Large intestine (tissue), 3 donors: ENCODE results near the gene CAMTA1. TPM values are rescaled to one million over a fixed set of nuclear protein-coding genes. Genes with fewer than 3 reads are reported as not detected.
A peak's percentile ranks its signal among the peaks of the same experiment; 100 is the strongest.

Experiments
- DNase-seq, 2 donors: peaks; one replicate each; pipeline versions ENCODE4 v3.0.0 to v3.0.0-alpha.2; 2013
- H3K27ac ChIP-seq: one replicate; pipeline ENCODE4 v1.5.1; 2013; ENCODE audit warnings: low read length
- H3K27me3 ChIP-seq: 2 replicates; pipeline ENCODE4 v1.6.1; 2013; ENCODE audit warnings: low read length; ENCODE audit not compliant: control insufficient read depth, insufficient read depth
- H3K36me3 ChIP-seq: 2 replicates; pipeline ENCODE4 v1.6.1; 2013; ENCODE audit warnings: low read length; ENCODE audit not compliant: control insufficient read depth, insufficient read depth
- H3K4me1 ChIP-seq: one replicate; pipeline ENCODE4 v1.6.1; 2013; ENCODE audit warnings: low read length; ENCODE audit not compliant: control insufficient read depth, insufficient read depth
- H3K4me3 ChIP-seq: one replicate; pipeline ENCODE4 v1.5.1; 2013; ENCODE audit warnings: low read length
- H3K9me3 ChIP-seq: one replicate; pipeline ENCODE4 v1.6.1; 2013; ENCODE audit warnings: mild to moderate bottlenecking, low read depth, low read length, moderate library complexity; ENCODE audit not compliant: control insufficient read depth
- WGBS: methylation state at CpG from one replicate; pipeline ENCODE4 v1.1.5; 2013; ENCODE audit warnings: low lambda C conversion rate; ENCODE audit not compliant: insufficient coverage; 5-methylcytosine and 5-hydroxymethylcytosine counted together
- polyA plus RNA-seq: library from polyadenylated mRNA; unstranded; fragments of 120-200 nt; gene quantifications from one replicate; pipeline ENCODE4 v1.2.1, GENCODE V29; 2013

Gene CAMTA1
- polyA plus RNA-seq, 1 donor, result 67.9 TPM

DNA sequence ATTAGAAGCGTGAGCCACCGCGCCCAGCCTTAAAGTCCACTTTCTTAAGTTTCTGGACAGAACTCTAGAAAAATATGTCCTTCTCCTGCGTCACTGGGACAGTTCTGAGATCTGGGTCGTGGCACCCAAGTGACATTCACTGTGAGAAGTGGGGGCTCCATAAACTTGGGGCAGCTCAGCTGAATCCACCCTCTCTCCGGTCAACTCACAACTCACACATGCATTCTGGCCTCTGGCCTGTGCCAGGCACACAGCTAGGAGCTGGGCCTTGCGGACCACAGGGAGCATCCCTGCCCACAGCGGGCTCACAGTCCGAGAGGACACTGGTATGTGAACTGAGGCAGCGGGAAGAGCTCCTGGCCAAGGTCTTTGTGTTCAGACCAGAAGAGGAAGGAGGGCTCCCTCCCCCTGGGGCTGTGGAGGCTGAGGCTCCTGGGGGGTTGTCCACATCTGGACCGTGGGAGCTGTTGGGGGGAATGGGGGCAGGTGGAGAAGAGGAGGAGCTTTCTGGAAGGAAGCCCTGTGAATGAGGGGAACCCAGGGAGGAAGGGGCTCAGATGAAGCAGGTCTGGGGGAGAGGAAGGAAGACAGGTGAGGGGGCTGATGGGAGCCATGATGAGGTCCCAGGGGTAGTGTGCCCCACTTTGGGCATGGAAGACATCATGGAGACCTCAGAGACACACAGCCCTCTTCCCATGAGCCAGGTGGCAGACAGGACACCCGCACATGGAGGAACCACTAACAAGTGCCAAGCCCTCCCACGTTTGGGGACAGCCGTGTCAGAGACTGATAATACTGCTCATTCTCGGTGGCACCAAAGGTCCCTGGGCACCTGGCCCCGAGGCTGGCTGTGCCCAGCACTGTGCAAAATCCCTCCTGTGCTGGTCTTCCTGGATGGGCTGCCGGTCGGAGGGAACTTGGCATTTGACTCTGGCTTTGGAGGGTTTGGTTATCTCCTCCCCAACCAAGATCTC is 794.9 kb downstream of the CAMTA1 start:
- Histone ChIP-seq H3K4me1 (no peaks in the 10 kb centered on the region), H3K9me3 (no peaks in the 10 kb centered on the region), H3K36me3 (no peaks in the 10 kb centered on the region), H3K27ac (no peak overlapping the region), H3K4me3 (no peak overlapping the region), H3K27me3 (peaks cover 6% of the 10 kb centered on the region)
- WGBS, result no CpG with 5 or more reads among the region's 18 CpGs
- no peak for DNase-seq

DNA sequence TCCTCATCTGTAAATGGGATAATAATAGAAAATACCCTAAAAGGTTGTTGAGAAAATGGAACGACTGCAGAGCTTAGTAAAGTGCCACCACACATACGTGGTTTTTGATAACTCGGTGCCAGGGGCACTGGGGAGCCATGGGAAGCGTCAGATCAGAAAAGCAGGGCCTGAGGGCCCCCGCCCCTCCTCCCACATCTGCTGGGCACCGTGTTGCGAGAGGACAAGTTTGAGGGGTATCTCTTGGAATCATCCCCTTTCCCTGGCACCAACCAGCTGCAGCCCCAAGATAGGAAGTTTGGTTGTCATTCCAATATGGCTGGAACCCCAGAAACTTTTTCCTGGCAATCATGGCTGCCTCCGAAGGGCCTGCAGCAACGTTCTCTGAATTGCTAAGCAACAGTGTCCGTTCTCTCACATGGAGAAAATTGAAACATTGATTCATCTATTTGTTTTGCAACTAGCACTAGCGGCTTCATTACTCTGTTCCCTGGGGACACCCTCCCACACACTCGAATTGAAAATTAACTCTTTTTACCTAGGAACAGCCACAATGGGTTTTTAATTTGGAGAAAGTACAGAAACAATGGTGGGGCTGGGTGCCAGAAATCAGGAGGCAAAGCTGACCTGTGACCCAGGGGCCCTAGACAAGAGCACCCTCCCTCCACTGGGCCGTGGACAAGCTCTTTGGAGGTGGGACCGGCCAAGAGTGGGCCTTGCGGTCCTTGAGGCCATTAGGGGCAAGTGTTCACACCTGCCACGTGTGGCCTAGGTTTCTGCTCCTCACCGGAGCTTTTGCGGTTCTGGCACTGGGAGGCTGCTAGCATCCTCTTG is 795.9 kb downstream of the CAMTA1 start:
- WGBS, result no CpG with 5 or more reads among the region's 18 CpGs
- H3K27ac ChIP-seq, result peak overlapping the region; percentile 12
- DNase-seq, result no peak

DNA sequence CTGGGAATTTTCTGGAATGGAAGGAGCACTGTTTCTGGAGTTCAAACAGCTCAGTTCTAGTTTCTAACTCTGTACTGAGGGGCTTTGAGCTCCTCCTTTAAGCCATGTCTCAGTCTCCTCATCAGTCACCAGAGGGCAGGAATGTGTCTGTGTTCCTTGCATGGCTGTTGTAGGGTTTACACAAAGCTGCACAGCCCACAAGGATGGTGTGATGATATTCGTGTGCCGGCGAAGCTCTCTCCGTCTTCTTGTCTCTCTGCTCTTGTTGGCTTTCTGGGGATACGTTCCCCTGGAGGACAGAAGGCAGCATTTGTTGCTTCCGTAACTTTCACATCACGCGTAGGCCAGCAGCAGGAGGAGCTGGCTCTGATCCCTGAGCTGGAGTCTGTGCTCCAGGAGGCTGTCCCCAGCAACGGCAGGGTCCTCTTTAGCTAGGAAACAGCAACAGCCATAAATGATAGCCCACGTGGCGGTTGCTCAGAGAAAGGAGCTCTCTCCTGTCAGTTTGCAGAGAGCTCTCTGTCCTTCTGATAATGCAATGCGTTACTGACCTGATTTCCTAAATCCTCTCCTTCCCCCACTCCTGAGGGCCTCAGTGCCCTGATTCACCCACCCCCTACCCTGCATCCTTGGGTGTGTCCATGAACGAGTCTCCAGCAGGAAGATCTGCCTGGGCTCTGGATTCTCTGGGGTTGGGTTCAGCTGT is 796.7 kb downstream of the CAMTA1 start:
- no peaks in the 10 kb centered on the region for H3K9me3 ChIP-seq
- peak overlapping the region; percentile 12 for H3K27ac ChIP-seq
- H3K27me3 ChIP-seq, result peaks cover 6% of the 10 kb centered on the region
- no peak overlapping the region for H3K4me3 ChIP-seq
- 19% methylated on average over 5 of the region's 13 CpGs for WGBS
- peaks cover 6% of the 10 kb centered on the region for H3K4me1 ChIP-seq
- DNase-seq, result peak in 1 of 2 donors; percentile 32
- no peaks in the 10 kb centered on the region for H3K36me3 ChIP-seq

More for the DNA sequence above, 795.9 kb downstream of the CAMTA1 start:
- Histone ChIP-seq H3K4me1 (peaks cover under 1% of the 10 kb centered on the region), H3K36me3 (no peaks in the 10 kb centered on the region), H3K4me3 (no peak overlapping the region), H3K9me3 (no peaks in the 10 kb centered on the region), H3K27me3 (peaks cover 6% of the 10 kb centered on the region)

DNA sequence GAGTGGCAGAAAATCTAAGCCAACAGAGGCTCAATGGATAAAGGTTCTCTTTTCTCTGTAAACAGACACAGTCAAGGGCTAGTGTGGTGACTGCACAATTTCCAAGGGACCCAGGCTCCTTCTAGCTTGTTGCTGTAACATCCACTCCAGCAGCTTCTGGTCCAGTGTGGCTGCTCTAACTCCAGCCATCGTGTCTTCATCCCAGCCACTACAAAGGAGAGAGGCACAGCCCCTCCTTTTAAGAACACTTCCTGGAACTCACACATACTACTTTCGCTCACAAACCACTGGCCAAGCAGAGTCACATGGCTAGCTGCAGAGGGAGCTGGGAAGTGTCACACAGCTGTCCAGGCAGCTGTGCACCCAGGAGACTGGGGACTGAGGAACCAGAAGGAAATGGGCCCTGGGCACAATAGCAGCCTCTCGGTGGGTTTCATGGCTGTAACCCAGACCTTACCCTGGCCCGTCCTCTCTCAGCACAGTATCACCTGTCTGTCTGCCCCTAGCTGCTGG is 797.3 kb downstream of the CAMTA1 start:
- no peak for DNase-seq
- H3K27me3 ChIP-seq, result peaks cover 6% of the 10 kb centered on the region
- no CpG with 5 or more reads among the region's 4 CpGs for WGBS
- no peaks in the 10 kb centered on the region for H3K36me3 ChIP-seq
- no peak overlapping the region for H3K27ac ChIP-seq
- H3K4me1 ChIP-seq, result peaks cover 6% of the 10 kb centered on the region
- H3K9me3 ChIP-seq, result no peaks in the 10 kb centered on the region
- no peak overlapping the region for H3K4me3 ChIP-seq

DNA sequence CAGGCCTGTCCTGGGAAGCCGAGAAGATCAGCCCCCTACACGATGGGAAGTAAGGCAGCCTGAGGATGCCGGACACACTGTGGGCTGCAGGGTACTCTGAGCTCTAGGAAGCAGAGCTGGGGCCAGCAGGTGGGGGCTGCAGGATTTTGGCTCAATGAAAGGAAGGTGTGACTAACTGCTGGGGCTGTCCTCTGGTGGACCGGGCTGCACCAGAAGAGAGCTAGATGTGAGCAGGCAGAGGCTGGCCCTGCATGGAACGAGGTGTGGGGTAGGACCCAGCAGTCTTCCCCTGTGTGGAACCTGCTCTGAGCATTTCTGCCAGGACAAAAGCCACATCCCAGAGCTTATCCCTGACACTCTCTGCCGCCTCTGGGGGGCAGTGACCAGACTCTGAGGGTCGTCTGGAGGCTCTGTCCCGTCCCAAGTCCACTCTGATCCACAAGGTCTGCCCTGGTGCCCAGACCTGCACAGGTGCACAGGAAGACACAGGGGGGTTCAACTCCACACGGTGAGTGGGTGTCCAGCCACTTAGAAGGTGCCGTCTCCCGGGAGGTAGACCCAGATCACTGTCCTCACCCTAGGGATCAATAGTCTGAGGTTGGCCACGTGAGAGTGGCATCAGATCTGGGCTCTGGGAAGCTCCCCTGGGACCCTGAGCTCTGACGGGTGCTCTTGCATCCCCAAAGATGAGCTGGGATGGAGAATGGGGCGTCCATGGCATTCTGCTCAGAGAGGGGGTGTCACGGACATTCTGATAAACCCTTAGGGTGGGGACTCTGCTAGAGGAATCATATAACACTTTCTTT is 798.2 kb downstream of the CAMTA1 start:
- Histone ChIP-seq H3K4me1 (peaks cover 6% of the 10 kb centered on the region), H3K9me3 (no peaks in the 10 kb centered on the region), H3K27ac (no peak overlapping the region), H3K27me3 (peaks cover 6% of the 10 kb centered on the region), H3K36me3 (no peaks in the 10 kb centered on the region), H3K4me3 (no peak overlapping the region)
- WGBS, result no CpG with 5 or more reads among the region's 15 CpGs
- no peak for DNase-seq

DNA sequence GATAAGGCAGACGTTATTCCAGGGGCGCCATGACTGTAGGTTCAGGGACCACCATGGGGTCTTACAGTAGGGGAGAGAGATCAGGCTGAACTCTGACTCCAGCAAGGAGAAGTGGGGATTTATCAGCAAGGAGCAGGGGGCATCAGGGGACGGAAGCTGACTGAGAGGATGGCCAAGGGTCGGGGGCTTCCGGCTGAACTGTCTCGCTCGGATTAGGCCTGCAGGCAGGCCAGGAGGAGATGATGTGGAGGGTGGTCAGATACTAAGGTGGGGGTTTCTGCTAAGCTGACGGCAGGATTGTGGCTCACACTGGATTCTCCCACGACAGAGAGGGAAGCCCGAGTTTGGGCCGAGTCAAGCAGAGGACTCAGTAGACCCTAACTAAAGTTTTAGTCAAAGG is 798.9 kb downstream of the CAMTA1 start:
- no peak overlapping the region for H3K4me3 ChIP-seq
- no CpG with 5 or more reads among the region's 11 CpGs for WGBS
- DNase-seq, result no peak

DNA sequence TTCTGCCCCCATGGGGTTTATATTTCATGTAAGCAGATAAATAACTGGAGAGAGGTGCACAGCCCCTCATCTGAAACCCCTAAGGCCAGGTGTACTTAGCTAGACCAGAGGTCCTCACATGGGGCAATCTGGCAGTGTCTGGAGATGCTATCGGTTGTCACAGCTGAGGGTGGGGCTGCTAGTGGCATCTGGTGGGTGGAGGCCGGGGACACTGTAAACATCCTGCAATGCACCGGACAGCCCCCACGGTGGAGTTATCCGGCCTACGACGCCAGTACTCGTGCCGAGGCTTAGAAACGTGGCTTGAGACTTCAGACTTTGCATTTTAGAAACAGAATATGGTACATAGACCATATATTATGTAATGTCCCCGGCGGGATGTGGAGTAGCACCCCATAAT is 799.4 kb downstream of the CAMTA1 start:
- WGBS, result no CpG with 5 or more reads among the region's 12 CpGs
- H3K4me3 ChIP-seq, result no peak overlapping the region
- H3K27me3 ChIP-seq, result peaks cover 6% of the 10 kb centered on the region
- H3K27ac ChIP-seq, result no peak overlapping the region
- no peak for DNase-seq
- H3K9me3 ChIP-seq, result no peaks in the 10 kb centered on the region
- H3K36me3 ChIP-seq, result no peaks in the 10 kb centered on the region
- H3K4me1 ChIP-seq, result peaks cover 6% of the 10 kb centered on the region

More for the DNA sequence above, 798.9 kb downstream of the CAMTA1 start:
- H3K27me3 ChIP-seq, result peaks cover 6% of the 10 kb centered on the region
- no peaks in the 10 kb centered on the region for H3K36me3 ChIP-seq
- H3K4me1 ChIP-seq, result peaks cover 6% of the 10 kb centered on the region
- H3K9me3 ChIP-seq, result no peaks in the 10 kb centered on the region
- no peak overlapping the region for H3K27ac ChIP-seq

DNA sequence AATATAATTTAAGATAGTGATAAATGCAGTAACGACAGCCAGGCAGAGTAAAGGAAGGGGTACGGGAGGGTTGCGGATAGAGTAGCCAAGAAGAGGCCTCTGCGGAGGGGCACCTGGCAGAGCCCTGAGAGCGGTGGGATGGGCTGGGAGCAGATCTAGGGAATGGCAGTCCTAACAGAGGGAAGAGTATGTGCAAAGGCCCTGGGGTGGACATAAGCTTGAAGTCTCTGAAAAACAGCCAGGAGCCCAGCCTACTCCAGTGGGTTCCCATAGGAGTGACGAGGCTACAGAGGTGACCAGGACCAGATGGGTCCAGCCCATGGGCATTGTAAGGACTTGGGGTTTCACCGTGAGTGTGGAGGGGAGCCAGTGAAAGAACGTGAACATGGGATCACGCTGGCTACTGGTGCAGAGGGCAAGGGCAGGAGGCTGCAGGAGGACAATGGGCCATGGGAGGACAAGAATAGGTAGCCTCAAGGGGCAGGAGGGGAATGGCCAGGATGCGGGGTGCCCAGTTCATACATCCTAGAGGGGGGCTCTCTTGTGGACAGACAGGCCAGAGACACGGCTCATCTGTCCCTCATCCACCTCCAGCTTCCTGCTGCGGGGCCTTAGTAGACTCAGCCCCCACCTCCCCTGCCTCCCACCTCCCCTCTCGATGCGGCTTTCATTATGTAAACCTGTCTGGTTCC is 800.1 kb downstream of the CAMTA1 start:
- Histone ChIP-seq H3K27me3 (peaks cover 6% of the 10 kb centered on the region), H3K4me1 (peaks cover 6% of the 10 kb centered on the region), H3K4me3 (no peak overlapping the region), H3K9me3 (no peaks in the 10 kb centered on the region), H3K36me3 (no peaks in the 10 kb centered on the region), H3K27ac (no peak overlapping the region)
- no CpG with 5 or more reads among the region's 14 CpGs for WGBS
- DNase-seq, result no peak
